Hepatocyte (in vitro differentiated cells): ENCODE data around the gene NR6A1. TPM values are rescaled to one million over a fixed set of nuclear protein-coding genes. Genes with fewer than 3 reads are reported as not detected.

Experiments
- DNase-seq: peaks from one replicate; pipeline ENCODE4 v3.0.0-alpha.2; 2016; ENCODE audit warnings: low spot score
- H2AFZ ChIP-seq: fragments of 200-600 bp; sonication (generic); 2 replicates; pipeline ENCODE4 v1.6.0; 2016; ENCODE audit warnings: antibody characterized with exemption, mild to moderate bottlenecking
- H3K27ac ChIP-seq: fragments of 200-600 bp; sonication (generic); 2 replicates; pipeline ENCODE4 v1.5.1; 2016; ENCODE audit warnings: mild to moderate bottlenecking
- H3K27me3 ChIP-seq: fragments of 200-600 bp; sonication (generic); 2 replicates; pipeline ENCODE4 v1.6.1; 2016
- H3K36me3 ChIP-seq: fragments of 200-600 bp; sonication (generic); replicated peaks from 2 replicates; pipeline ENCODE4 v1.5.1; 2016; ENCODE audit warnings: low read depth; ENCODE audit not compliant: insufficient read depth
- H3K4me1 ChIP-seq: fragments of 200-600 bp; sonication (generic); 2 replicates; pipeline ENCODE4 v1.5.1; 2016; ENCODE audit warnings: mild to moderate bottlenecking, moderate library complexity; ENCODE audit not compliant: insufficient read depth
- H3K4me2 ChIP-seq: fragments of 200-600 bp; sonication (generic); 2 replicates; pipeline ENCODE4 v1.6.0; 2016
- H3K4me3 ChIP-seq: fragments of 200-600 bp; sonication (generic); 2 replicates; pipeline ENCODE4 v1.5.1; 2016; ENCODE audit warnings: mild to moderate bottlenecking
- H3K79me2 ChIP-seq: fragments of 200-600 bp; sonication (generic); 2 replicates; pipeline ENCODE4 v1.6.0; 2017; ENCODE audit warnings: mild to moderate bottlenecking
- H3K9me2 ChIP-seq: fragments of 200-600 bp; sonication (generic); replicated peaks from 2 replicates; pipeline ENCODE4 v1.6.0; 2017; ENCODE audit warnings: mild to moderate bottlenecking; ENCODE audit not compliant: insufficient read depth
- H3K9me3 ChIP-seq: fragments of 200-600 bp; sonication (generic); 2 replicates; pipeline ENCODE4 v1.5.1; 2016; ENCODE audit warnings: low read depth, mild to moderate bottlenecking
- H4K20me1 ChIP-seq: fragments of 200-600 bp; sonication (generic); 2 replicates; pipeline ENCODE4 v1.6.0; 2016; ENCODE audit warnings: mild to moderate bottlenecking; ENCODE audit not compliant: insufficient read depth, poor library complexity, severe bottlenecking
- EZH2 ChIP-seq: fragments of 200-600 bp; sonication (generic); IDR thresholded peaks from 2 replicates; pipeline ENCODE4 v1.6.1; 2016; ENCODE audit warnings: antibody characterized with exemption, mild to moderate bottlenecking, borderline replicate concordance
- EZH2phosphoT487 ChIP-seq: fragments of 200-600 bp; sonication (generic); IDR thresholded peaks from one replicate; pipeline ENCODE4 v1.6.1; 2018; ENCODE audit warnings: antibody characterized with exemption, mild to moderate bottlenecking, low read depth, moderate library complexity; ENCODE audit not compliant: unreplicated experiment, severe bottlenecking
- WGBS: methylation state at CpG from one replicate; pipeline ENCODE4 v1.1.6; 2016; ENCODE audit warnings: low lambda C conversion rate; ENCODE audit errors: missing lambda C conversion rate; 5-methylcytosine and 5-hydroxymethylcytosine counted together
- polyA plus RNA-seq: library from polyadenylated mRNA; unstranded; fragments of >200 nt; fragmentation: Nextera tagmentation; extraction: Ambion mirVana; gene quantifications from 2 replicates; pipeline ENCODE4 v1.2.1, GENCODE V29; 2016
- total RNA-seq: library from RNA; depleted of rRNA; stranded (reverse); fragments of >200 nt; gene quantifications from 2 replicates; pipeline ENCODE4 v1.2.3, GENCODE V29; 2014
- TF ChIP-seq, protein P1 (sequence below): fragments of 200-600 bp; sonication (generic); IDR thresholded peaks from 2 replicates; pipeline ENCODE4 v1.5.1; 2016; ENCODE audit warnings: antibody characterized with exemption, mild to moderate bottlenecking; ENCODE audit not compliant: poor library complexity

NR6A1 gene
- total and polyA plus RNA-seq, 2 experiments from 2014 or later: 1.2 to 4.0 TPM

DNA sequence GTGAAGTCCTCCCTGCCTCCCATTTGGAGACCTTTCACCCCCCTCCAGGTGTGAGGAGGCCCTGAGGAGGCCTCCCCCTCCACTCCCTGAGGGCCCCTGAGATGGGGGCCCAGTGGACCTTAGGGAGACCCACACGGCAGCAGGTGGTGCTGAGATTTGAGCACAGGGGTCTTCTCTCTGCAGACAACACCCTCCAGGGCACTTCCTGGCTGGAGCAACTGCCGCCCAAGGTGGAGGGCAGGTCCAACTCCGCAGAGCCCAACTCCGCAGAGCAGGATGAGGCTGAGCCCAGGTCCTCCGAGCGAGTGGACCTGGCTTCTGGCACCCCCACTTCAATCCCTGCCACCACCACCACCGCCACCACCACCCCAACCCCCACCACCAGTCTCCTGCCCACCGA is 32.8 kb upstream of the NR6A1 start:
- no peaks in the 10 kb centered on the region for H3K79me2 ChIP-seq
- H3K9me2 ChIP-seq: no peaks in the 10 kb centered on the region
- no peak overlapping the region for H3K4me2 ChIP-seq
- no peaks in the 10 kb centered on the region for H3K27me3 ChIP-seq
- H3K27ac ChIP-seq: no peak overlapping the region
- H3K36me3 ChIP-seq: no peaks in the 10 kb centered on the region
- no peaks in the 10 kb centered on the region for H3K4me1 ChIP-seq
- DNase-seq: no peak
- H3K4me3 ChIP-seq: no peak overlapping the region
- TF ChIP-seq EZH2 (no peak), EZH2phosphoT487 (no peak)
- TF ChIP-seq, protein P1, sequence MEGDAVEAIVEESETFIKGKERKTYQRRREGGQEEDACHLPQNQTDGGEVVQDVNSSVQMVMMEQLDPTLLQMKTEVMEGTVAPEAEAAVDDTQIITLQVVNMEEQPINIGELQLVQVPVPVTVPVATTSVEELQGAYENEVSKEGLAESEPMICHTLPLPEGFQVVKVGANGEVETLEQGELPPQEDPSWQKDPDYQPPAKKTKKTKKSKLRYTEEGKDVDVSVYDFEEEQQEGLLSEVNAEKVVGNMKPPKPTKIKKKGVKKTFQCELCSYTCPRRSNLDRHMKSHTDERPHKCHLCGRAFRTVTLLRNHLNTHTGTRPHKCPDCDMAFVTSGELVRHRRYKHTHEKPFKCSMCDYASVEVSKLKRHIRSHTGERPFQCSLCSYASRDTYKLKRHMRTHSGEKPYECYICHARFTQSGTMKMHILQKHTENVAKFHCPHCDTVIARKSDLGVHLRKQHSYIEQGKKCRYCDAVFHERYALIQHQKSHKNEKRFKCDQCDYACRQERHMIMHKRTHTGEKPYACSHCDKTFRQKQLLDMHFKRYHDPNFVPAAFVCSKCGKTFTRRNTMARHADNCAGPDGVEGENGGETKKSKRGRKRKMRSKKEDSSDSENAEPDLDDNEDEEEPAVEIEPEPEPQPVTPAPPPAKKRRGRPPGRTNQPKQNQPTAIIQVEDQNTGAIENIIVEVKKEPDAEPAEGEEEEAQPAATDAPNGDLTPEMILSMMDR: no peak
- WGBS: 91% methylated on average over 6 of the region's 8 CpGs
- H3K9me3 ChIP-seq: no peaks in the 10 kb centered on the region
- no peaks in the 10 kb centered on the region for H4K20me1 ChIP-seq
- no peak overlapping the region for H2AFZ ChIP-seq

DNA sequence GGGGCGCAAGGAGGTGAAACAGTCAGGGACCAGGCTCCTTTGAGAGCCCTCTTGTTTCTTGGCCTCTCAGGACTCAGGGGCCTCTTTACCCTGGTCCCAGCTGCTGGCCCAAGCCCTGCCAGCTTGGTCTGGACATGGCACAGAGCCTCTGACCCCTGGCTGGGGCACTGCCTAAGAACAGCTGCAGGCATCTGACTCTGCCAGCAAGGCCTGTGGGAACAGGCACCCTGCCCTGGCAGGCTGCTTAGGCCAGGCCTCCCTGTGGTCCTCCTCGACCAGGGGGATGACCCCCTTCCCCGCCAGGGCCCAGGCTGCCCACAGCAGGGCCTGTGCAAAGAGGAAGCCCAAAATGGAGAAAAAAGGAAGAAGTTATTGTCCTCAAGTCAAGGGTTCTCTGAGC is 31.3 kb upstream of the NR6A1 start:
- TF ChIP-seq EZH2phosphoT487: no peak
- no peak for TF ChIP-seq EZH2
- TF ChIP-seq, protein P1: no peak
- Histone ChIP-seq H3K9me2 (no peaks in the 10 kb centered on the region), H4K20me1 (no peaks in the 10 kb centered on the region), H2AFZ (no peak overlapping the region), H3K27ac (no peak overlapping the region), H3K79me2 (no peaks in the 10 kb centered on the region), H3K36me3 (no peaks in the 10 kb centered on the region), H3K4me2 (no peak overlapping the region), H3K4me1 (no peaks in the 10 kb centered on the region), H3K9me3 (no peaks in the 10 kb centered on the region), H3K27me3 (no peaks in the 10 kb centered on the region), H3K4me3 (no peak overlapping the region)
- 89% methylated on average over 3 of the region's 3 CpGs for WGBS
- no peak for DNase-seq

DNA sequence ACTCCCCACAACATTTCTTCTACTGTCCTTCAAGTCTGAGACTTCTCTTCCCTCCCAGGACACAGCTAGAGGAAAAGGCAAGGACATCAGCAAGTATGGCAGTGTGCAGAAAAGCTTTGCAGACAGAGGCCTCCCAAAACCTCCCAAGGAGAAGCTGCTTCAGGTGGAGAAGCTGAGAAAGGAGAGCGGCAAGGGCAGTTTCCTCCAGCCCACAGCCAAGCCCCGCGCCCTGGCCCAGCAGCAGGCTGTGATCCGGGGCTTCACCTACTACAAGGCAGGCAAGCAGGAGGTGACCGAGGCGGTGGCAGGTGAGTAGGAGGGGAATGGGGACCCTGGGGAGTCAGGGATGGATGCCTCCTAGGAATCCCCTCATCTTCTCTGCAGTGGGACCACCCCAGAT is 30.2 kb upstream of the NR6A1 start:
- Histone ChIP-seq H3K27me3 (no peaks in the 10 kb centered on the region), H3K27ac (no peak overlapping the region), H4K20me1 (no peaks in the 10 kb centered on the region), H3K36me3 (no peaks in the 10 kb centered on the region), H3K9me3 (no peaks in the 10 kb centered on the region), H3K79me2 (no peaks in the 10 kb centered on the region), H3K4me2 (no peak overlapping the region), H3K4me3 (no peak overlapping the region), H3K9me2 (no peaks in the 10 kb centered on the region), H3K4me1 (no peaks in the 10 kb centered on the region), H2AFZ (no peak overlapping the region)
- 93% methylated on average over 6 of the region's 6 CpGs for WGBS
- no peak for DNase-seq
- TF ChIP-seq, protein P1: no peak
- no peak for TF ChIP-seq EZH2
- no peak for TF ChIP-seq EZH2phosphoT487
